ENCODE data around the gene TADA2A. TPM values are rescaled to one million over a fixed set of nuclear protein-coding genes. Genes with fewer than 3 reads are reported as not detected.
"Not testable (repeated sequence)": the region's sequence is repeated elsewhere in the genome, so short reads cannot be mapped to it uniquely, and the experiment has no call there.

Gene TADA2A
- total RNA-seq, 1 experiment from 2014 or later: 11.4 TPM

GRCh38 chr17:37510056-37510455, 103.4 kb downstream of the TADA2A start:
- TF ChIP-seq TCF7L2 (IDR thresholded peaks at IDR 0.05; ENCODE audit: low read depth, low read length) (no peak), POLR2AphosphoS5 (IDR thresholded peaks at IDR 0.05; ENCODE audit: low read depth, low read length) (no peak), SIN3A (IDR thresholded peaks at IDR 0.05; ENCODE audit: borderline replicate concordance, insufficient read depth, low read depth, low read length) (no peak), CTCF (IDR thresholded peaks at IDR 0.05) (no peak), REST (IDR thresholded peaks at IDR 0.05; ENCODE audit: insufficient read depth in 1 of 2, low read depth in 2 of 2, low read length in 1 of 2) (no peak)
- H3K36me3 ChIP-seq (ENCODE audit: control insufficient read depth, insufficient read depth, low read length): no peaks in the 10 kb centered on the region; the same call in 1 of the 2 replicates
- no TSS peak for BruUV-seq (replicated peaks)
- ChIA-PET CTCF (no interaction called here), POLR2A (no interaction called here)
- H3K9me3 ChIP-seq (ENCODE audit: control insufficient read depth, insufficient read depth, low read depth, low read length): no peaks in the 10 kb centered on the region
- no peak overlapping the region for H3K4me3 ChIP-seq (ENCODE audit: low read depth in 2 of 2, low read length in 2 of 2)
- DNase-seq (ENCODE audit: low read depth, low spot score) (no peak), ATAC-seq (no peak)
- H3K27me3 ChIP-seq (ENCODE audit: control insufficient read depth, insufficient read depth, low read length): no peaks in the 10 kb centered on the region
- intact Hi-C loops (cut with micrococcal nuclease; ENCODE audit: unreplicated experiment) (no loop called here), in situ Hi-C loops (cut with HindIII; ENCODE audit: low pct_unique_long_range_greater_than_20kb, low sequenced_read_pairs) (no loop called here)
- H3K4me1 ChIP-seq (ENCODE audit: control insufficient read depth, insufficient read depth, low read length): no peaks in the 10 kb centered on the region
- no peak overlapping the region for H3K27ac ChIP-seq (ENCODE audit: low read length)

- ATAC-seq; H3K27ac ChIP-seq (ENCODE audit: low read length); DNase-seq (ENCODE audit: low read depth, low spot score); H3K4me3 ChIP-seq (ENCODE audit: low read depth in 2 of 2, low read length in 2 of 2); H3K9me3 ChIP-seq (ENCODE audit: control insufficient read depth, insufficient read depth, low read depth, low read length); intact Hi-C loops (cut with micrococcal nuclease; ENCODE audit: unreplicated experiment); H3K4me1 ChIP-seq (ENCODE audit: control insufficient read depth, insufficient read depth, low read length); BruUV-seq (replicated peaks); in situ Hi-C loops (cut with HindIII; ENCODE audit: low pct_unique_long_range_greater_than_20kb, low sequenced_read_pairs); H3K27me3 ChIP-seq (ENCODE audit: control insufficient read depth, insufficient read depth, low read length); POLR2A ChIA-PET; H3K36me3 ChIP-seq (ENCODE audit: control insufficient read depth, insufficient read depth, low read length): not testable (repeated sequence)
- CTCF ChIA-PET: interaction anchor here (0.7 kb wide), 1 partner anchor 269 kb away, joined by 3 read pairs; no protein-coding TSS in a partner anchor
Measured at GRCh38 chr17:37511642-37512041, 105.0 kb downstream of the TADA2A start.

GRCh38 chr17:37512442-37513068, 105.9 kb downstream of the TADA2A start:
- no peak for ATAC-seq
- DNase-seq (ENCODE audit: low read depth, low spot score): no peak
- no peaks in the 10 kb centered on the region for H3K4me1 ChIP-seq (ENCODE audit: control insufficient read depth, insufficient read depth, low read length)
- H3K4me3 ChIP-seq (ENCODE audit: low read depth in 2 of 2, low read length in 2 of 2): no peak overlapping the region
- H3K27ac ChIP-seq (ENCODE audit: low read length): no peak overlapping the region
- H3K9me3 ChIP-seq (ENCODE audit: control insufficient read depth, insufficient read depth, low read depth, low read length): no peaks in the 10 kb centered on the region
- no TSS peak for BruUV-seq (replicated peaks)
- POLR2A ChIA-PET: no interaction called here
- intact Hi-C loops (cut with micrococcal nuclease; ENCODE audit: unreplicated experiment): no loop called here
- H3K27me3 ChIP-seq (ENCODE audit: control insufficient read depth, insufficient read depth, low read length): no peaks in the 10 kb centered on the region
- no peaks in the 10 kb centered on the region; the same call in 1 of the 2 replicates for H3K36me3 ChIP-seq (ENCODE audit: control insufficient read depth, insufficient read depth, low read length)
- TF ChIP-seq SIN3A (IDR thresholded peaks at IDR 0.05; ENCODE audit: borderline replicate concordance, insufficient read depth, low read depth, low read length): no peak
- TF ChIP-seq CTCF (IDR thresholded peaks at IDR 0.05): no peak
- no peak for TF ChIP-seq POLR2AphosphoS5 (IDR thresholded peaks at IDR 0.05; ENCODE audit: low read depth, low read length)
- TF ChIP-seq REST (IDR thresholded peaks at IDR 0.05; ENCODE audit: insufficient read depth in 1 of 2, low read depth in 2 of 2, low read length in 1 of 2): no peak
- no peak for TF ChIP-seq TCF7L2 (IDR thresholded peaks at IDR 0.05; ENCODE audit: low read depth, low read length)
- CTCF ChIA-PET: no interaction called here
- in situ Hi-C loops (cut with HindIII; ENCODE audit: low pct_unique_long_range_greater_than_20kb, low sequenced_read_pairs): no loop called here
